ENCODE results near the gene MYCBPAP. TPM values are rescaled to one million over a fixed set of nuclear protein-coding genes. Genes with fewer than 3 reads are reported as not detected.

The MYCBPAP gene
- total RNA-seq, 1 experiment from 2014 or later, result not detected

GRCh38 chr17:50505591-50506130, 2.6 kb upstream of the MYCBPAP start:
- RAD21 ChIA-PET (ENCODE audit: low non-redundant PET in 1 of 2, low total read pairs in 2 of 2, uncharacterized antibody in 2 of 2, unreplicated experiment in 2 of 2), result no interaction called here
- ATAC-seq, result no peak
- POLR2A ChIA-PET, result interaction anchor here (1.5 kb wide), 1 partner anchor 361 kb away, joined by 3 read pairs; the partner anchor contains the start of gene TOB1
- Histone ChIP-seq H3K27me3 (ENCODE audit: insufficient read depth, low read length) (no peaks in the 10 kb centered on the region), H3K4me3 (replicated peaks in 1 of 2; ENCODE audit: low read depth in 1 of 2, low read length in 2 of 2) (no peak overlapping the region), H3K9me2 (ENCODE audit: insufficient read depth) (no peaks in the 10 kb centered on the region), H3K79me2 (ENCODE audit: insufficient read depth, low read length) (no peaks in the 10 kb centered on the region), H2AFZ (ENCODE audit: low read depth, low read length, poor library complexity, severe bottlenecking) (no peak overlapping the region), H3K4me2 (ENCODE audit: low read length) (no peak overlapping the region), H4K20me1 (ENCODE audit: insufficient read depth) (no peaks in the 10 kb centered on the region), H3K27ac (ENCODE audit: low read depth, low read length) (no peak overlapping the region), H3K36me3 (ENCODE audit: control insufficient read depth in 1 of 2, insufficient read depth in 2 of 2, low read length in 2 of 2) (no peaks in the 10 kb centered on the region), H3K4me1 (ENCODE audit: control insufficient read depth in 1 of 2, insufficient read depth in 2 of 2, low read length in 2 of 2) (peaks cover 0 to 2% of the 10 kb centered on the region in 2 experiments; a peak in 1 of 4 replicates), H3K9me3 (ENCODE audit: control insufficient read depth in 1 of 2, insufficient read depth in 1 of 2, low read depth in 1 of 2, low read length in 2 of 2) (no peaks in the 10 kb centered on the region), H3K9ac (ENCODE audit: low read length) (no peak overlapping the region)
- no peak for DNase-seq (ENCODE audit: low read depth, low spot score)
- no TSS peak for BruUV-seq (replicated peaks)
- intact Hi-C loops (cut with micrococcal nuclease), result no loop called here
- TF ChIP-seq CTCF (IDR thresholded peaks at IDR 0.05 in 2 of 3, conservative IDR thresholded peaks at IDR 0.05 in 1 of 3; ENCODE audit: borderline replicate concordance in 1 of 3, insufficient read depth in 1 of 3, low read depth in 2 of 3, low read length in 2 of 3), result no peak
- no peak for TF ChIP-seq YY1 (IDR thresholded peaks at IDR 0.05; ENCODE audit: extremely low read depth, insufficient replicate concordance, low read depth, low read length)
- TF ChIP-seq SIN3A (IDR thresholded peaks at IDR 0.05; ENCODE audit: low read depth), result no peak
- TF ChIP-seq POLR2A (IDR thresholded peaks at IDR 0.05; ENCODE audit: borderline replicate concordance, extremely low read depth, insufficient read depth, insufficient read length), result no peak
- TF ChIP-seq ELF1 (IDR thresholded peaks at IDR 0.05; ENCODE audit: borderline replicate concordance, low read depth), result no peak
- TF ChIP-seq JUND (IDR thresholded peaks at IDR 0.05), result no peak
- TF ChIP-seq SP1 (IDR thresholded peaks at IDR 0.05; ENCODE audit: low read depth), result no peak
- TF ChIP-seq EGR1 (IDR thresholded peaks at IDR 0.05; ENCODE audit: low read depth), result no peak
- no peak for TF ChIP-seq ATF3 (IDR thresholded peaks at IDR 0.05)
- TF ChIP-seq MAX (IDR thresholded peaks at IDR 0.05), result no peak
- TF ChIP-seq REST (IDR thresholded peaks at IDR 0.05; ENCODE audit: low read depth), result no peak
- no peak for TF ChIP-seq FOSL1 (IDR thresholded peaks at IDR 0.05; ENCODE audit: low read depth)
- TF ChIP-seq RAD21 (IDR thresholded peaks at IDR 0.05; ENCODE audit: low read depth), result no peak
- no peak for TF ChIP-seq CEBPB (IDR thresholded peaks at IDR 0.05; ENCODE audit: low read depth)
- CTCF ChIA-PET, result interaction anchor here (2.5 kb wide), 1 partner anchor 26 kb away, joined by 8 read pairs; the partner anchor contains the start of gene RSAD1
